Bronchial epithelial cell (primary cell): ENCODE results near the gene SLC17A9. TPM values are rescaled to one million over a fixed set of nuclear protein-coding genes. Genes with fewer than 3 reads are reported as not detected.

Experiments used
- DNase-seq: peaks from one replicate; pipeline ENCODE4 v3.0.0-alpha.2; 2010; ENCODE audit warnings: low read depth
- FAIRE-seq: peaks from 2 replicates; lab custom pipeline; 2011; peaks lifted over from hg19 to GRCh38; lab: Jason Lieb, UNC
- H3K27me3 ChIP-seq: 2 replicates; pipeline ENCODE4 v1.5.1; 2011; ENCODE audit warnings: low read length; ENCODE audit not compliant: control insufficient read depth, insufficient read depth
- H3K36me3 ChIP-seq: 2 replicates; pipeline ENCODE4 v1.5.1; 2011; ENCODE audit warnings: low read length; ENCODE audit not compliant: control insufficient read depth, insufficient read depth
- H3K4me3 ChIP-seq: 2 replicates; pipeline ENCODE4 v1.5.1; 2011; ENCODE audit warnings: mild to moderate bottlenecking, low read depth, low read length, control low read depth
- total RNA-seq: library from RNA; depleted of rRNA; stranded (reverse); fragments of >200 nt; gene quantifications from 2 replicates; pipeline ENCODE4 v1.2.1, GENCODE V29; 2014
- TF ChIP-seq, protein P1 (sequence below): IDR thresholded peaks from 2 replicates; pipeline ENCODE4 v1.5.1; 2011; ENCODE audit warnings: mild to moderate bottlenecking, moderate library complexity, low read length, control low read depth, inconsistent platforms; ENCODE audit not compliant: insufficient read depth, severe bottlenecking

The SLC17A9 gene
- total RNA-seq, 1 donor from 2014 or later: 0.53 TPM

DNA sequence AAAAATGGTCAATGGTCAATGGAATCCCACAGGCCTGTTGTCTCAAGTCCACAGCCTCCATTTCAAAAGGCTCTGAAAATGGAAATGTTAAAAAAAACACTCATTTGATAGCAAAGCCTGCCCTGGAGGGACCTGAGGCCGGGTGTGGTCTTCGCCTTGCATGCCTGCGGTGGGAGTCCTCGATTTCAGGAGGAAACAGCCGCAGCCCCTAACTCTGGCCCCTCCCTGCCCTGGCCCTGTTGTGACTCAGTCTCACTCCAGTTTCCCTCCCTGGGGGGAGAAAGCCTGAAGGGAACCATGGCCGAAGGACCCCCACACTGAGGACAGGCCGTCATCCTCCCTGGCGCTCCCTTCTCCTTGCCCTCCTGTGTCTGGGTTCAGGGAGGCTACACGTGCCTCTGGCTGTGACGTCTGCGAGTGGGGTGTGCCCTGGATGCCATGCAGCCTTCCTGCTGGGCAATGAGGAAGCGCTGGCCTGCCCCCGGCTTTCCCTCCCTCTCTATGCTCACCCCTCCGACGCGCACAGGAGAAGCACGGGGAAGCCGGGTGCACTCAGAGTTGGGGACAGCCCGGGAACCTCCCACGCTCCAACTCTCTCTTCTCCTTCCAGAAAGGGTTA is 45.0 kb downstream of the SLC17A9 start:
- DNase-seq: no peak
- Histone ChIP-seq H3K27me3 (peaks cover 18% of the 10 kb centered on the region), H3K4me3 (no peak overlapping the region), H3K36me3 (no peaks in the 10 kb centered on the region)
- FAIRE-seq: no peak
- TF ChIP-seq, protein P1, sequence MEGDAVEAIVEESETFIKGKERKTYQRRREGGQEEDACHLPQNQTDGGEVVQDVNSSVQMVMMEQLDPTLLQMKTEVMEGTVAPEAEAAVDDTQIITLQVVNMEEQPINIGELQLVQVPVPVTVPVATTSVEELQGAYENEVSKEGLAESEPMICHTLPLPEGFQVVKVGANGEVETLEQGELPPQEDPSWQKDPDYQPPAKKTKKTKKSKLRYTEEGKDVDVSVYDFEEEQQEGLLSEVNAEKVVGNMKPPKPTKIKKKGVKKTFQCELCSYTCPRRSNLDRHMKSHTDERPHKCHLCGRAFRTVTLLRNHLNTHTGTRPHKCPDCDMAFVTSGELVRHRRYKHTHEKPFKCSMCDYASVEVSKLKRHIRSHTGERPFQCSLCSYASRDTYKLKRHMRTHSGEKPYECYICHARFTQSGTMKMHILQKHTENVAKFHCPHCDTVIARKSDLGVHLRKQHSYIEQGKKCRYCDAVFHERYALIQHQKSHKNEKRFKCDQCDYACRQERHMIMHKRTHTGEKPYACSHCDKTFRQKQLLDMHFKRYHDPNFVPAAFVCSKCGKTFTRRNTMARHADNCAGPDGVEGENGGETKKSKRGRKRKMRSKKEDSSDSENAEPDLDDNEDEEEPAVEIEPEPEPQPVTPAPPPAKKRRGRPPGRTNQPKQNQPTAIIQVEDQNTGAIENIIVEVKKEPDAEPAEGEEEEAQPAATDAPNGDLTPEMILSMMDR: no peak

DNA sequence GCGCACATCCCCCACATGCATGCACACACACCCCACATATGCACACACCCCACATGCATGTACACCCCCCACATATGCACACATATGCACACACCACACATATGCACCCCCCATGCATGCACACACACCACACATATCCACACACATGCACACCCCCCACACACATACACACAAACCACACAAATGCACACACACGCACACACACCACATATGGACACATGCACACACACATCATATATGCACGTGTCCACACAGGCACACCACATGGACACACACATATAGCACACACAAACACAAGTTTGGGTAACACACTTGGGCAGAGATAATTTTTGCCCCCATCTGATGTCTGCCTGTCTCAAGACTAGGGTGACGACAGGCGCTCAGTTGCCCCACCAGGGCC is 45.9 kb downstream of the SLC17A9 start:
- no peak overlapping the region for H3K4me3 ChIP-seq
- TF ChIP-seq, protein P1: no peak
- FAIRE-seq (peak; percentile 72), DNase-seq (no peak)
- H3K27me3 ChIP-seq: peaks cover 22% of the 10 kb centered on the region
- H3K36me3 ChIP-seq: no peaks in the 10 kb centered on the region

DNA sequence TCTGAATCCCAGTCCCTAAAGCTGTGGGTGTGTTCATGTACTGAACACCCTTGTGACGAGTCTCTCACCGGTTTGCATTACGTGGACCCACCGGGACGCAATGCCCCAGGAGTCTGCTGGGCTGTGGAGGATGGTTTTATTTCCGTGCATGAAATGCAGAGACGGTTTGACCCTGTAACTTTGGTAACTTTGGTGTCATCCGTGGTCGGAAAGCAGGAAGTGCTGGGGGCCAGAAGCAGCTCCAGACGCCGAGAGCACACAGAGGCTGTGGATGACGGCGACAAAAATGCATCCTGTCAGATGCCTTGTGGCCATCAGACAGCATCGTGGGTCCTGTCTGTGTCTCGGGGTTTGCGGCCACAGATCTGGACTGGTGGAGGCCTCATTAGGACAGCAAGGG is 47.1 kb downstream of the SLC17A9 start:
- Histone ChIP-seq H3K4me3 (no peak overlapping the region), H3K36me3 (no peaks in the 10 kb centered on the region), H3K27me3 (peaks cover 25% of the 10 kb centered on the region)
- FAIRE-seq: no peak
- no peak for DNase-seq
- TF ChIP-seq, protein P1: no peak

DNA sequence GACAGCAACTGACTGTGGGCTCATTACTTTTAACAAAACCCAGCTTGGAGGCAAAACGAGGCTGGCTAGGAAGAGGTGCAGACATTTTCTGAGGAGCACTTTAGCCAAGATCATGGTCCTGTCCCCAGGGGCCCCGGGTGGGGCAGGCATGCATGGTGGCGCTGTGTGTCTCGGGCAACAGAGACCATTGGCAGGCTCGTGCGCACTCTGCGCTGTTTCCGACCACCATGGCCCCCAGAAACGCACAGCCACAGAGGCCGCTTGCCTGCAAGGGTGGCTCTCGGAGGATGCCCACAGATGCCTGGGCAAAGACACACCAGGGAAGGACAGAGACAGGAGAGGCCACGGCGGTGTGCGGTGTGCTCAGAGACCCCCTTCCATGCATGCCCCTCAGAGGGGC is 47.5 kb downstream of the SLC17A9 start:
- no peaks in the 10 kb centered on the region for H3K36me3 ChIP-seq
- no peak for FAIRE-seq
- DNase-seq: no peak
- no peak overlapping the region for H3K4me3 ChIP-seq
- TF ChIP-seq, protein P1: no peak
- peaks cover 23% of the 10 kb centered on the region for H3K27me3 ChIP-seq

DNA sequence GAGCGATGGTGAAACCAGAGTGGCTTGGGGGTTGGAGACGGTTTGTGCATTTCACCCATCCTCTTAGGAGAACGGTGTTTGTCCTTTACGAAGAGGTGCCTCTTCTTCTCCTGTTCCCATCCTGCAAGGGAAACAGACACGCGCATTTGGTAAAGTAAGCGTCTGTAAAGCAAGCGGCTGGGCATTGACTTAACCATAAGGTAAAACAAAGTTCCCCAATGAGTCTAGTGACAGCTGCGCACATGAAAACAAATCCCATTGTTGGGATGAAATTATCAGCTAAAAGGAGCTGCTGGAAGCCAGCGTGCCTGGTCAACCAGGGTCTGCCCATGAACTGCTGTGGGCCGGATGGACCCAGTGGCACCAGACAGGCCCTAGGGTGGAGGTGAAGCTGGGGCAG is 48.4 kb downstream of the SLC17A9 start:
- Histone ChIP-seq H3K4me3 (no peak overlapping the region), H3K36me3 (no peaks in the 10 kb centered on the region), H3K27me3 (peaks cover 28% of the 10 kb centered on the region)
- TF ChIP-seq, protein P1: no peak
- FAIRE-seq (no peak), DNase-seq (no peak)

DNA sequence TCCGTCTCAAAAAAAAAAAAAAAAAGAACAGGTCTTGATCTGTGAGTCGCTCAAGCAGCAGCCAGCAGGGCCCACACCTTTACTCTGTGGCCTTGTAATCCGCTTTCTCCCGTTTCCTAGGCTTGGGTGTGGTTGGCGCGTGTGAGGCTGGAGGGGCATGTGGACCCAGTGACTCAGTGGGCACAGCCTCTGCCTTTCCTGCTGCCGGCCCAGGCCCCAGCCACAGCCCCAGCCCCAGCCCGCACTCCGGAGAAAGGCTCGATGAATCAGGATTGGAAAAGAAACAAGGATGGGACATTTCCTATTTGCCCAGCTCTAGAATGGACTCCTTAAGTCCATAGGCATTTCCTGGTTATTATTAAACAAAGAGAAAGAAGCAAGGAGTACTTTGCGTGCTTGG is 50.0 kb downstream of the SLC17A9 start:
- Histone ChIP-seq H3K27me3 (peaks cover 28% of the 10 kb centered on the region), H3K36me3 (no peaks in the 10 kb centered on the region), H3K4me3 (no peak overlapping the region)
- FAIRE-seq (no peak), DNase-seq (peak; percentile 55)
- TF ChIP-seq, protein P1: no peak
